H1 (cell line): ENCODE results near the gene TMPRSS12.

Experiments
- CHD1 ChIP-seq: IDR thresholded peaks from 2 replicates; pipeline ENCODE4 v1.6.1; 2012; ENCODE audit warnings: low read depth, low read length, improper control_type of control experiment
- CTCF ChIP-seq, 3 experiments: IDR thresholded peaks; 1 replicate in 2 of 3; 2 replicates in 1 of 3; pipeline versions ENCODE4 v1.5.1 to v1.6.1; 2011; ENCODE audit warnings: low read length in 3 of 3, mild to moderate bottlenecking in 3 of 3, inconsistent platforms in 2 of 3, low read depth in 1 of 3, moderate library complexity in 1 of 3; ENCODE audit not compliant: insufficient read depth in 1 of 3; ENCODE audit errors: control extremely low read depth in 1 of 3
- EP300 ChIP-seq, 2 experiments: IDR thresholded peaks; 1 replicate in 1 of 2; 2 replicates in 1 of 2; pipeline ENCODE4 v1.6.1; 2011 to 2012; ENCODE audit warnings: low read depth in 2 of 2, low read length in 2 of 2, mild to moderate bottlenecking in 2 of 2, borderline replicate concordance in 1 of 2, inconsistent platforms in 1 of 2, moderate library complexity in 1 of 2
- EZH2 ChIP-seq: fragments of 200-600 bp; sonication (generic); IDR thresholded peaks from 2 replicates; pipeline ENCODE4 v1.7.1; 2012; ENCODE audit warnings: low read depth, mild to moderate bottlenecking, moderate library complexity, low read length, inconsistent platforms; ENCODE audit not compliant: severe bottlenecking
- GTF2F1 ChIP-seq: IDR thresholded peaks from 2 replicates; pipeline ENCODE4 v1.6.1; 2012; ENCODE audit warnings: low read depth, low read length, improper control_type of control experiment, borderline replicate concordance
- PHF8 ChIP-seq: fragments of 200-600 bp; sonication (generic); conservative IDR thresholded peaks from 2 replicates; pipeline ENCODE4 v1.7.1; 2012; ENCODE audit warnings: low read depth, mild to moderate bottlenecking, inconsistent platforms, low read length, moderate library complexity
- RFX5 ChIP-seq: IDR thresholded peaks from 2 replicates; pipeline ENCODE4 v1.6.1; 2011; ENCODE audit warnings: low read depth, low read length, improper control_type of control experiment, borderline replicate concordance

- TF ChIP-seq GTF2F1: no peak
- no peak for TF ChIP-seq RFX5
- no peak for TF ChIP-seq EZH2
- no peak for TF ChIP-seq EP300 (IDR thresholded peaks at IDR 0.05; ENCODE audit: borderline replicate concordance in 1 of 2, low read depth in 2 of 2, low read length in 2 of 2)
- no peak for TF ChIP-seq PHF8
- TF ChIP-seq CTCF (IDR thresholded peaks at IDR 0.05; ENCODE audit: control extremely low read depth in 1 of 3, insufficient read depth in 1 of 3, low read depth in 1 of 3, low read length in 3 of 3): no peak
- TF ChIP-seq CHD1: no peak
Observed at GRCh38 chr12:50865266-50865665, 22.5 kb downstream of the TMPRSS12 start.
